ENCODE measurements around the gene DNAJB4. TPM values are rescaled to one million over a fixed set of nuclear protein-coding genes. Genes with fewer than 3 reads are reported as not detected.

Gene DNAJB4
- total RNA-seq, 1 experiment from 2014 or later, result 23.4 TPM

- TF ChIP-seq AR (CRISPR knock-in tag; IDR thresholded peaks at IDR 0.05), result peak; percentile 98
- no peak for TF ChIP-seq USF1 (CRISPR knock-in tag; IDR thresholded peaks at IDR 0.05)
- TF ChIP-seq SMAD4 (CRISPR knock-in tag; IDR thresholded peaks at IDR 0.05), result no peak
- TF ChIP-seq NR2C2 (CRISPR knock-in tag; IDR thresholded peaks at IDR 0.05), result no peak
- no peak for TF ChIP-seq ZNF263 (CRISPR knock-in tag; IDR thresholded peaks at IDR 0.05; ENCODE audit: low read depth)
- TF ChIP-seq, protein P1, sequence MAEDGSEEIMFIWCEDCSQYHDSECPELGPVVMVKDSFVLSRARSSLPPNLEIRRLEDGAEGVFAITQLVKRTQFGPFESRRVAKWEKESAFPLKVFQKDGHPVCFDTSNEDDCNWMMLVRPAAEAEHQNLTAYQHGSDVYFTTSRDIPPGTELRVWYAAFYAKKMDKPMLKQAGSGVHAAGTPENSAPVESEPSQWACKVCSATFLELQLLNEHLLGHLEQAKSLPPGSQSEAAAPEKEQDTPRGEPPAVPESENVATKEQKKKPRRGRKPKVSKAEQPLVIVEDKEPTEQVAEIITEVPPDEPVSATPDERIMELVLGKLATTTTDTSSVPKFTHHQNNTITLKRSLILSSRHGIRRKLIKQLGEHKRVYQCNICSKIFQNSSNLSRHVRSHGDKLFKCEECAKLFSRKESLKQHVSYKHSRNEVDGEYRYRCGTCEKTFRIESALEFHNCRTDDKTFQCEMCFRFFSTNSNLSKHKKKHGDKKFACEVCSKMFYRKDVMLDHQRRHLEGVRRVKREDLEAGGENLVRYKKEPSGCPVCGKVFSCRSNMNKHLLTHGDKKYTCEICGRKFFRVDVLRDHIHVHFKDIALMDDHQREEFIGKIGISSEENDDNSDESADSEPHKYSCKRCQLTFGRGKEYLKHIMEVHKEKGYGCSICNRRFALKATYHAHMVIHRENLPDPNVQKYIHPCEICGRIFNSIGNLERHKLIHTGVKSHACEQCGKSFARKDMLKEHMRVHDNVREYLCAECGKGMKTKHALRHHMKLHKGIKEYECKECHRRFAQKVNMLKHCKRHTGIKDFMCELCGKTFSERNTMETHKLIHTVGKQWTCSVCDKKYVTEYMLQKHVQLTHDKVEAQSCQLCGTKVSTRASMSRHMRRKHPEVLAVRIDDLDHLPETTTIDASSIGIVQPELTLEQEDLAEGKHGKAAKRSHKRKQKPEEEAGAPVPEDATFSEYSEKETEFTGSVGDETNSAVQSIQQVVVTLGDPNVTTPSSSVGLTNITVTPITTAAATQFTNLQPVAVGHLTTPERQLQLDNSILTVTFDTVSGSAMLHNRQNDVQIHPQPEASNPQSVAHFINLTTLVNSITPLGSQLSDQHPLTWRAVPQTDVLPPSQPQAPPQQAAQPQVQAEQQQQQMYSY (CRISPR knock-in tag; IDR thresholded peaks at IDR 0.05), result no peak
- TF ChIP-seq RELA (CRISPR knock-in tag; IDR thresholded peaks at IDR 0.05; ENCODE audit: borderline replicate concordance), result no peak
- TF ChIP-seq ZNF423 (CRISPR knock-in tag; IDR thresholded peaks at IDR 0.05), result 0 out of 2 replicates have a peak, but pooled peaks have one; percentile 4
- TF ChIP-seq ATF3 (CRISPR knock-in tag; conservative IDR thresholded peaks at IDR 0.05), result no peak
- no peak for TF ChIP-seq JUN (CRISPR knock-in tag; IDR thresholded peaks at IDR 0.05)
- no peak for TF ChIP-seq FOXP4 (CRISPR knock-in tag; IDR thresholded peaks at IDR 0.05)
- TF ChIP-seq CREM (CRISPR knock-in tag; IDR thresholded peaks at IDR 0.05), result no peak
- TF ChIP-seq KAT7 (CRISPR knock-in tag; IDR thresholded peaks at IDR 0.05; ENCODE audit: borderline replicate concordance), result no peak
- no peak for TF ChIP-seq ARID4B (CRISPR knock-in tag; IDR thresholded peaks at IDR 0.05; ENCODE audit: borderline replicate concordance)
- no peak for TF ChIP-seq E2F1 (CRISPR knock-in tag; IDR thresholded peaks at IDR 0.05)
- no peak for TF ChIP-seq NFYB (CRISPR knock-in tag; conservative IDR thresholded peaks at IDR 0.05; ENCODE audit: low read depth)
- TF ChIP-seq SP1 (CRISPR knock-in tag; conservative IDR thresholded peaks at IDR 0.05), result no peak
- TF ChIP-seq MLX (CRISPR knock-in tag; IDR thresholded peaks at IDR 0.05), result no peak
- TF ChIP-seq PREB (CRISPR knock-in tag; IDR thresholded peaks at IDR 0.05; ENCODE audit: borderline replicate concordance), result no peak
Observed at GRCh38 chr1:78003882-78004718, 639 bp upstream of the DNAJB4 start (continued).
